ENCODE data around the gene CFAP61. TPM values are rescaled to one million over a fixed set of nuclear protein-coding genes. Genes with fewer than 3 reads are reported as not detected.
A peak's percentile ranks its signal among the peaks of the same experiment; 100 is the strongest.

The CFAP61 gene
- total and polyA plus RNA-seq, 5 experiments from 2014 or later: not detected

DNA sequence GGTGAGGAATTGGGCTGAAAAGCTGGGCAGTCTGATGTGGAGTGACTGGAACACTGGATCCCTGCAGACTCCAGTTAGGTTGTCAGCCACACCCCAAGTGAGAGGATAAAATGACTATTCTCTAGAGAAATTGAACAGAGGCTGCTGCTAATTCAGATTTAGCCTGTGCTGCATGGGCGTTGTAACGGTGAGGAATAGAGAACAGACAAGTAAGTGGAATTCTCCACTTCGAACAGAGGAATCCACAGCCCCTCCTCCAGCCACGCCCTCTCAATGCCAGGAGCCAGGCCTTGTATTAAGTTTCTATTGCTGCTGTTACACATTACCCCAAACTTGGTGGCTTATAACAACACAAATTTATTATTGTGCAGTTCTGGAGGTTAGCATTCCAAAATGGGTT is 109.3 kb downstream of the CFAP61 start:
- peaks cover 0 to 14% (median 1%) of the 10 kb centered on the region in 5 donors for H3K27me3 Mint-ChIP-seq
- H3K4me3 Mint-ChIP-seq: no peak overlapping the region
- H3K9me3 Mint-ChIP-seq: peaks cover 0 to 13% (median 2%) of the 10 kb centered on the region in 9 donors
- no peak for DNase-seq
- H3K27ac Mint-ChIP-seq: no peak overlapping the region
- POLR2A ChIA-PET: no interaction called here
- ATAC-seq: no peak
- no peaks in the 10 kb centered on the region for H3K36me3 Mint-ChIP-seq
- H3K4me1 Mint-ChIP-seq: peaks cover 0 to 2% (median 0%) of the 10 kb centered on the region in 4 donors

DNA sequence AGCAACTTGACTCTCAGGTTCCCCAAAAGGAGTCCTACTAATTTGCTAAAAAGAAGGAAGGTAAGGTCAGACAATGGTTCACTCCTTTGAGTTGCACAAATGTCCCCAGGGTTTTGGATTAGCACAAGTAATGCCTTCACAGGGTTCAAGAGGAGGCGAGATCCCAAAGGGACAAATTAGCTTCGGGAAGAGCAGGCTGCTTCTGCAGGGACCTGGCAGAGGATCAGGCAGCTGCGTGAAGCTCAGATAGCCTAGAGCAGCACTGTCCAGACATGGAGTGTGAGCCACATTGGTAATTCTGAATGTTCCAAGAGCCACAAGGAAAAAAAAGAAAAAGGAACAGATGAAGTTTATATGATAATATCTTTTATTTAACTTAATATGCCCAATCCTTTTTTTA is 115.4 kb downstream of the CFAP61 start:
- POLR2A ChIA-PET: no interaction called here
- Mint-ChIP-seq H3K9me3 (peaks cover 0 to 14% (median 3%) of the 10 kb centered on the region in 9 donors), H3K36me3 (no peaks in the 10 kb centered on the region), H3K27me3 (peaks cover 0 to 2% (median 2%) of the 10 kb centered on the region in 5 donors), H3K27ac (no peak overlapping the region), H3K4me1 (no peaks in the 10 kb centered on the region), H3K4me3 (no peak overlapping the region)
- DNase-seq (no peak), ATAC-seq (no peak)

DNA sequence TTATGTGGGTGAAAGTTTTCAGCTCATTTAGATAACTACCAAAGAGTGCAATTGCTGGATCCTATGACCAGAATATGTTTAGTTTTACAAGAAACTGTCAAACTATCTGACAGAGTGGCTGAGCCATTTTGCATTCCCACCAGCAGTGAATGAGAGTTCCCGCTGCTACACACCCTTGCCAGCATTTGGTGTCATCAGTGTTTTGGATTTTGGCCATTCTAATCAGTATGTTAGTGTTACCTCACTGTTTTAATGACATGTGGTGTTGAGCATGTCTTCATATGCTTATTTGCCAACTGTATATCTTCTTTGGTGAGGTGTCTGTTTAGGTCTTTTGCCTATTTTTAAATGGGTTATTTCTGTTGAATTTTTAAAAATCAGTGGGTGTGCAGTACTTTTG is 120.9 kb downstream of the CFAP61 start:
- no peaks in the 10 kb centered on the region for H3K4me1 Mint-ChIP-seq
- no peak for ATAC-seq
- POLR2A ChIA-PET: no interaction called here
- no peaks in the 10 kb centered on the region for H3K36me3 Mint-ChIP-seq
- no peak overlapping the region for H3K27ac Mint-ChIP-seq
- peaks cover 0 to 17% (median 4%) of the 10 kb centered on the region in 9 donors for H3K9me3 Mint-ChIP-seq
- DNase-seq: no peak
- H3K4me3 Mint-ChIP-seq: no peak overlapping the region
- H3K27me3 Mint-ChIP-seq: peaks cover 5 to 22% (median 12%) of the 10 kb centered on the region in 5 donors

DNA sequence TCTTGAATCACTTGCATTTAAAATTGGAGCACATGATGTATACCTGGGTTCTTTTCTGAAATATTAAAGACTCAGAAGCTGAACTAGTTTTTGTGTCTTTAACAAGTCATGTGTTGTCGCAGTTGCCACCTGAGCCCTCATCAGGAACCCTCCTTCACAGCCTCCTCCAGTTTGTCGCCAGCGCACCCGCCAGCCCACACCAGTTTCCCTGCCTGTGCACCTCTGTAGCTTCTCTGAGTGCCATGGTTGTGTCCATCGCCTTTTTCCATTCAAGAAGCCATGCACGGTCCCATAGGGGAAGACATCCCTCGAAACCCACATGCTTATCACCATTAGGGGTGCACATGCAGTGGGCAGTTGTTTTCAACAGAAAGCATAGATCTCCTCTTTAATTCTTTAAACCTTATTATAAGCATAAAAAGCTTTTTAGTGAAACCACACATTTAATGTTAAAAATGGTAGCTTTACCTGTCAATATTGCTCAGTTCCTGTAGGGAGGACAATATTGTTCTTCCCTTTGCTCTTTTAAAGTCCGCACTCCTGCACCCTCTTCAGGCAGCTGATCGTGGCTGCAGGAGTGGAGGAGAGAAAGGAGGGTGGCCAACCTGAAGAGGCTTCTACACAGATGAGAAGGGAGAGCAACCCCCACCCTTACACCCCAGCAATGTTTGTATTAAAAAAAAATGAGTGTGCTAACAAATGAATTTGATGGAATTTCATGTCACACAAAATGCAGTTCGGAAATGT is 121.9 kb downstream of the CFAP61 start:
- no peak overlapping the region for H3K27ac Mint-ChIP-seq
- H3K4me1 Mint-ChIP-seq: no peaks in the 10 kb centered on the region
- DNase-seq (no peak), ATAC-seq (no peak)
- peaks cover 5 to 22% (median 12%) of the 10 kb centered on the region in 5 donors for H3K27me3 Mint-ChIP-seq
- no peaks in the 10 kb centered on the region for H3K36me3 Mint-ChIP-seq
- H3K4me3 Mint-ChIP-seq: no peak overlapping the region
- H3K9me3 Mint-ChIP-seq: peaks cover 0 to 22% (median 4%) of the 10 kb centered on the region in 9 donors
- POLR2A ChIA-PET: no interaction called here

DNA sequence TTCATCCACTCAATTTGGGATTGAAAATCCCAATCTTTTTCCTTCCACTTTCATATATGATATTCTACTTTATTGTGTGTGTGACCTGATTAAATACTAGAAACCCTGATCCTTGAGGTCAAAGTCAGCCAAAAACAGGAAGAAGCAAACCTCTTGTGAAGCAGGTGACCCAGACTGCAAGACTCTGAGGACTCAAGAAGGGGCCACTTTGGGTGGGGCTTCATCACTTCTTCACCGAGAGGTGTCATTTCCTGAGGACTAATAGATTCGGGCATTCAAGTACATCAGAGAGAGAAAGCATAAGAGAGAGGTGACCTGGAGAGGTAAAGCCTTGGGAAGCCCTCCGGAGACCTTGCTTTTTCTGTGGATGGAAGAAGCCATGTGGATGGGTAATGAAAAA is 129.0 kb downstream of the CFAP61 start:
- Mint-ChIP-seq H3K27ac (peak overlapping the region in 1 of 10 donors; percentile 75), H3K4me1 (peaks cover 0 to 20% (median 0%) of the 10 kb centered on the region in 4 donors), H3K4me3 (peak overlapping the region in 2 of 10 donors; percentile 29 to 62), H3K27me3 (peaks cover 5 to 18% (median 10%) of the 10 kb centered on the region in 5 donors), H3K36me3 (peaks cover 0 to 13% (median 0%) of the 10 kb centered on the region in 3 donors), H3K9me3 (peaks cover 0 to 31% (median 9%) of the 10 kb centered on the region in 9 donors)
- peak in 1 of 10 donors; percentile 32 for DNase-seq
- POLR2A ChIA-PET: no interaction called here
- no peak for ATAC-seq

DNA sequence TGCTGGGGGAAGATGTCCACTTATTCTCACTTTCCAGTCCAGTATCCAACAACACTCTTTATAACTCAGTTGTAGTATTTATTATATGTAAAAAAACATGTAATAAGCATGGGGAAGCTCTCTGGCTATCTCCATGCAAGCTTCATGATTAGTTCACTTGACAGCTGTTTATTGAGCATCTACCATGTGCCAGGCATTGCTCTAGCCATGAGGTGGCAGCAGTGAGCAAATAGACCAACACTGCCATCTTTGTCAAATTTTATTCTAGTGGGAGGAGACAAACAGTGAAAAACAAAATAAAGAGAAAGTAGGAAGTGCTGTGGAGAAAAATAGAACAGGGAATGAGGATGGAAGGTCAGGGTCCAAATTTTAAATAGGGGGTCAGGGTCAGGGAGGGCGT is 131.8 kb downstream of the CFAP61 start:
- ATAC-seq: no peak
- peak overlapping the region in 1 of 10 donors; percentile 2 for H3K27ac Mint-ChIP-seq

DNA sequence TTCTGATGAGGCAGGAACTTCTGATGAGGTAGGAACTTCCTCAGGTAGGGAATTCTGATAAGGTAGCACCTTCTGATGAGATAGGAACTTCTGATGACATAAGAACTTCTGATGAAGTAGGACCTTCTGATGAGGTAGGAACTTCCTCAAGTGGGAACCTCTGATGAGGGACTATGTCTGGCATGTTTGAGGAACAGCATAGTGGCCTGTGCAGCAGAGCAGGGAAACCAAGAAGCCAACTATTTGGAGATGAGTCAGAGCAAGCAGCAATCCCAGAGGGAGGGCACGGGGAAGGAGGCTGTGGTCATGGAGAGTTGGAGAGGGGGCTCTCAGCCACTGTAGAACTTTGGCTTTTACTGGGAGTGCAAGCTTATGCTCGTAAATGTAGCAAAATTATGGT is 132.4 kb downstream of the CFAP61 start:
- DNase-seq (no peak), ATAC-seq (no peak)
- POLR2A ChIA-PET: no interaction called here
- peaks cover 0 to 20% (median 0%) of the 10 kb centered on the region in 4 donors for H3K4me1 Mint-ChIP-seq
- peaks cover 0 to 28% (median 4%) of the 10 kb centered on the region in 9 donors for H3K9me3 Mint-ChIP-seq
- no peak overlapping the region for H3K4me3 Mint-ChIP-seq
- H3K36me3 Mint-ChIP-seq: peaks cover 0 to 11% (median 0%) of the 10 kb centered on the region in 3 donors
- peaks cover 0 to 11% (median under 1%) of the 10 kb centered on the region in 5 donors for H3K27me3 Mint-ChIP-seq
- H3K27ac Mint-ChIP-seq: peak overlapping the region in 1 of 10 donors; percentile 3

More for the DNA sequence above, 131.8 kb downstream of the CFAP61 start:
- H3K36me3 Mint-ChIP-seq: peaks cover 0 to 13% (median 0%) of the 10 kb centered on the region in 3 donors
- POLR2A ChIA-PET: no interaction called here
- peaks cover 0 to 11% (median 2%) of the 10 kb centered on the region in 5 donors for H3K27me3 Mint-ChIP-seq
- no peak for DNase-seq
- H3K9me3 Mint-ChIP-seq: peaks cover 0 to 31% (median 7%) of the 10 kb centered on the region in 9 donors
- H3K4me3 Mint-ChIP-seq: no peak overlapping the region
- peaks cover 0 to 20% (median 0%) of the 10 kb centered on the region in 4 donors for H3K4me1 Mint-ChIP-seq

DNA sequence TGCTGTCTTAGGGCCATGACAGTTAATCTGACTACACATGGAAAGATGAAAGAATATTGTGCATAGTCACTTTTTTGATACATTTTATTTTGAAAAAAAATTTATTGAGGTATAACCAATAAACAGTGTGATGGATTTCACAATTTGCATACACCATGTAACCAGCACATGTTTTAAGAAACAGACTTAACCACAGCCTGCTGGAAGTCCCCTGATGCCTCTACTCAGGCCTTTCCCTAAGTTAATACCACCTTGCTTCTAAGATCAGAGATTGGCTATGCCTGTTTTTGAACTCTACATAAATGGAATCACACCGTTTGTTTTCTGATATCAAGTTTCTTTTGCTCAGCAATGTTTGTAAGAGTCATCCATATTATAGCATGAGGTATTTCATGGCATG is 136.3 kb downstream of the CFAP61 start:
- no peak overlapping the region for H3K27ac Mint-ChIP-seq
- peaks cover 0 to 11% (median 0%) of the 10 kb centered on the region in 9 donors for H3K9me3 Mint-ChIP-seq
- ATAC-seq (no peak), DNase-seq (no peak)
- H3K4me3 Mint-ChIP-seq: no peak overlapping the region
- peaks cover 0 to 12% (median 2%) of the 10 kb centered on the region in 5 donors for H3K27me3 Mint-ChIP-seq
- peaks cover 0 to 2% (median 0%) of the 10 kb centered on the region in 4 donors for H3K4me1 Mint-ChIP-seq
- POLR2A ChIA-PET: no interaction called here
- H3K36me3 Mint-ChIP-seq: no peaks in the 10 kb centered on the region

DNA sequence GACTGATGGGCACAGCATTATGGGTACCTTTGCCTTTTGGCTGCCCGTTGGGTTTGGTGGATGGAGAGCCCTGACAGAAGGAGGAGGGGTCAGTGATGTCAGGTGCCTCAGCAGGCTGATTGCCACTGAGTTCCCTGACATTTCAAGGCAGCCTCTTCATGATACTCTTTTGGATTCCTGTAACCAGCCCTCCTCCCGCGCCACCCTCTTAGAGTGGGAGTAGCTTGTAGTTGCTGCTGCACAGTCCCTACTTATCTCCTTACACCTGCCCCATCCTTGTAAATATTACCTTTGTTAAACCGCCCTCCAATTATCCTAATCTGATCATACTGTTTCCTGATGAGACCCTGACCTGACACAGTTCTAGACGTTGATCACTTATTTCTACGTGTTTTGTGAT is 140.0 kb downstream of the CFAP61 start:
- ATAC-seq (no peak), DNase-seq (no peak)
- Mint-ChIP-seq H3K36me3 (no peaks in the 10 kb centered on the region), H3K4me3 (no peak overlapping the region), H3K27ac (no peak overlapping the region), H3K9me3 (no peaks in the 10 kb centered on the region), H3K27me3 (peaks cover 4 to 18% (median 12%) of the 10 kb centered on the region in 5 donors), H3K4me1 (peaks cover 0 to 2% (median 0%) of the 10 kb centered on the region in 4 donors)
- POLR2A ChIA-PET: no interaction called here

DNA sequence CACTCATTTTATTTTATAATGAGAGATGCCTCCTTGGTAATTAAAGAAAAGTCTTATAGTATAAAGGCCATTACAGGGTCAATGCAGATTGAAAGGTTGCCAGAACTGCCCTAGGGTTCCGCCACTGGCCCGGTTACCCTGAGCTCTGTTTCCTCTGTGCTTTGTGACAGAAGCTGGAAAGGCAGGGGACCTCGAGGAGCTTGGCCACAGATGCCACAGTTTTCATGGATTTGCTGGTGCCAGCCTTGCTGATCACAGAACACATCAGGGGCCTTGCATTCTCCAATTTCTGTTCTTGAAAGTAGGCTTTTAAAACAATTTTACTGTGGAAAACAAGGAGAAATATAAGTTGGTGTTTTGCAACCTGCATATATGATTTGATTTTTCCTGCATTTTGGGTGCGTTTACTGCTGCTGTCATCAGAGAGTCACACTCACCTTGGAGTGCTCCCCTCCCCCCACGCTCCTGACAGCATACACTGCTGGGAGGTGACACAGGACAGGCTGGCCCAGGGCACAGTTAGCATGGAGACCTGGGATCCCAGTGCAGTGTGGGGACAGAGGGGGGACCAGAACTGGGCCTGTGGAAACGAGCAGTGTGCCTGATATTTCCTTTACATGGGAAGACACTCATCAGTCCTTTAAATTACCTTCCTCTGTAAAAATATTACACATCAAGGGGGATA is 142.8 kb downstream of the CFAP61 start:
- POLR2A ChIA-PET: no interaction called here
- Mint-ChIP-seq H3K36me3 (no peaks in the 10 kb centered on the region), H3K27ac (no peak overlapping the region), H3K4me3 (no peak overlapping the region), H3K4me1 (peaks cover 0 to 2% (median 0%) of the 10 kb centered on the region in 4 donors), H3K9me3 (no peaks in the 10 kb centered on the region), H3K27me3 (peaks cover 7 to 25% (median 12%) of the 10 kb centered on the region in 5 donors)
- DNase-seq (no peak), ATAC-seq (no peak)

DNA sequence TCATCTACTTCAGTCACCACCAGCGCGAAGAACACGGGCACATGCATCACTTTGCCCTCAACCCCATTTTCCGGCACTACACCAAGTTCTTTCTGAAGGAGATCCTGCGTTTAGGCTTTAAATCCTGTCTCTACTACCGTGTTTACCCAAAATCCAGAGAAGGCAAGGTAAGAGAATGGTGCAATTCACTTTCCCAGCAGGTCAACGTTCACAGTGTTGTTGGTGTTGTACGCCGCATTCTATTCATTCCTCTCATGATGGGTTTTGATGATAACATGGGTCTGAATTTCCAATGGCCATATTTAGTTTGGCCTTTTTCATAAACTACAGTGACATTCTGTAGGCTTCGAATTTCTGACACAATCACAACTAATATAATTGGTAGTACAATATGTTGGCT is 144.3 kb downstream of the CFAP61 start:
- Mint-ChIP-seq H3K27ac (no peak overlapping the region), H3K36me3 (no peaks in the 10 kb centered on the region), H3K9me3 (no peaks in the 10 kb centered on the region), H3K27me3 (peaks cover 9 to 25% (median 12%) of the 10 kb centered on the region in 5 donors), H3K4me3 (no peak overlapping the region), H3K4me1 (peaks cover 0 to 2% (median 0%) of the 10 kb centered on the region in 4 donors)
- POLR2A ChIA-PET: no interaction called here
- no peak for ATAC-seq
- no peak for DNase-seq

DNA sequence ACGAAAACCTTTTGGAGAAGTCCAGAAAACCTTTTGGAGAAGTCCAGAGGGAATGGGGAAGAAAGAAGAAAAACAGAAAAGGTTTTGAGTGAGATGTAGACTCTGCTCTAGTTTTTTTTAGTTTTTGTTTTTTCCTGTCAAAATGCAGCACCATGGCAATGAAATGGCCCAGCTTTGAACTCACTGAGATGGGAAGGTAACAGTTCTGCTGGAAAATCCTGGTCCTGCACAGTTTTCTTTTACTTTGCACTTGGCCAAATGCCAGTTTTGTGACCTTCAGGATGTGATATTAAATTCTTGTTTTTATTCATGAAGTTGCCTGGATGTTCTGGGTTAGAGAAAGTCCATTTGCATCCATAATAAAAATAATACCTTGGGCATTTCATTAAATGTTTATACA is 145.7 kb downstream of the CFAP61 start:
- DNase-seq (no peak), ATAC-seq (no peak)
- no peaks in the 10 kb centered on the region for H3K4me1 Mint-ChIP-seq
- no peak overlapping the region for H3K27ac Mint-ChIP-seq
- POLR2A ChIA-PET: no interaction called here
- no peaks in the 10 kb centered on the region for H3K9me3 Mint-ChIP-seq
- no peaks in the 10 kb centered on the region for H3K36me3 Mint-ChIP-seq
- H3K4me3 Mint-ChIP-seq: no peak overlapping the region
- peaks cover 9 to 19% (median 13%) of the 10 kb centered on the region in 5 donors for H3K27me3 Mint-ChIP-seq

All from naive thymus-derived CD8-positive, alpha-beta T cell (primary cell).